Activated B cell treated with CpG ODN at 0.5 μM for 24 hours (primary cell): ENCODE measurements around the gene KAZN. TPM values are rescaled to one million over a fixed set of nuclear protein-coding genes. Genes with fewer than 3 reads are reported as not detected.

Experiments
- ATAC-seq: fragments of 200-7000 bp; cut with Tn5 transposase; one replicate; pipeline ENCODE4 v1.10.0; 2021; ENCODE audit warnings: low read depth, mild to moderate bottlenecking, moderate library complexity
- CTCF ChIA-PET: fragments of 350-600 bp; sonication (Branson Sonifier 250); formaldehyde crosslinking; loops from one replicate; lab custom pipeline; 2021; ENCODE audit warnings: antibody characterized with exemption; lab: Charles Lee
- POLR2A ChIA-PET: fragments of 350-600 bp; sonication (Branson Sonifier 250); formaldehyde crosslinking; loops from one replicate; lab custom pipeline; 2021; ENCODE audit warnings: antibody characterized with exemption; lab: Charles Lee
- DNase-seq: peaks from one replicate; pipeline ENCODE4 v3.0.0; 2022
- H3K27ac Mint-ChIP-seq: one replicate; pipeline ENCODE4 v1.8.0; 2020; ENCODE audit warnings: mixed read lengths
- H3K27me3 Mint-ChIP-seq: one replicate; pipeline ENCODE4 v1.8.0; 2021; ENCODE audit warnings: mixed read lengths
- H3K36me3 Mint-ChIP-seq: one replicate; pipeline ENCODE4 v1.8.0; 2021; ENCODE audit warnings: low read depth, mixed read lengths
- H3K4me1 Mint-ChIP-seq: one replicate; pipeline ENCODE4 v1.8.0; 2021; ENCODE audit warnings: mixed read lengths
- H3K4me3 Mint-ChIP-seq: one replicate; pipeline ENCODE4 v1.8.0; 2020; ENCODE audit warnings: mild to moderate bottlenecking, mixed read lengths
- H3K9me3 Mint-ChIP-seq: one replicate; pipeline ENCODE4 v1.8.0; 2020; ENCODE audit warnings: mixed read lengths
- intact Hi-C: fragments of 100-400 bp; cut with micrococcal nuclease; formaldehyde crosslinking; loops from one replicate; pipeline ENCODE4 v1.15.1; 2024
- total RNA-seq: library from RNA; stranded (reverse); gene quantifications from 2 replicates; pipeline ENCODE4 v1.2.3, GENCODE V29; 2022
- TF ChIP-seq, protein P1 (sequence below): fragments of 200-600 bp; IDR thresholded peaks from one replicate; pipeline ENCODE4 v1.8.0; 2022; ENCODE audit warnings: antibody characterized with exemption, mild to moderate bottlenecking

The KAZN gene
- total RNA-seq, 1 donor from 2014 or later: 0.73 TPM

DNA sequence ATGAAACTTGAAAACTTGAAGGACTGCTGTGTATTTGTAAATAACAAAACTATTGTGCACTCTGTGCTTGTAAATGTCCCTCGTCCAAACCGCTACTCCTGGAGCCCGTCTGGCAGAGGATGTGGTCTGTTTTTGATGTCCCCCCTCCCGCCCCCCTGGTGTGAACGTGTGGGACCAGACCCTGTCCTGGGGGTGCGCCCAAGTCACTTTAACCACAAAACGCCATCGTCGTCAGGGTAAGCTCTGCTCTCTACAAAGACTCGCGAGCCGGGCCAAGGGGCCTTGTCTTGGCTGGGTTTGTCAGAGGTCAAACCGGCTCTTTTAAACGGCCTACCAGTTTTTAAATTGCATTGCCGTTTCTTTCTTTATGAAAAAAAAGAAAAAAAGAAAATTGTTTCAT lies 467.7 kb downstream of the KAZN start:
- Mint-ChIP-seq H3K9me3 (peaks cover 5% of the 10 kb centered on the region), H3K4me1 (no peaks in the 10 kb centered on the region), H3K27ac (no peak overlapping the region), H3K4me3 (no peak overlapping the region), H3K27me3 (no peaks in the 10 kb centered on the region), H3K36me3 (no peaks in the 10 kb centered on the region)
- TF ChIP-seq, protein P1, sequence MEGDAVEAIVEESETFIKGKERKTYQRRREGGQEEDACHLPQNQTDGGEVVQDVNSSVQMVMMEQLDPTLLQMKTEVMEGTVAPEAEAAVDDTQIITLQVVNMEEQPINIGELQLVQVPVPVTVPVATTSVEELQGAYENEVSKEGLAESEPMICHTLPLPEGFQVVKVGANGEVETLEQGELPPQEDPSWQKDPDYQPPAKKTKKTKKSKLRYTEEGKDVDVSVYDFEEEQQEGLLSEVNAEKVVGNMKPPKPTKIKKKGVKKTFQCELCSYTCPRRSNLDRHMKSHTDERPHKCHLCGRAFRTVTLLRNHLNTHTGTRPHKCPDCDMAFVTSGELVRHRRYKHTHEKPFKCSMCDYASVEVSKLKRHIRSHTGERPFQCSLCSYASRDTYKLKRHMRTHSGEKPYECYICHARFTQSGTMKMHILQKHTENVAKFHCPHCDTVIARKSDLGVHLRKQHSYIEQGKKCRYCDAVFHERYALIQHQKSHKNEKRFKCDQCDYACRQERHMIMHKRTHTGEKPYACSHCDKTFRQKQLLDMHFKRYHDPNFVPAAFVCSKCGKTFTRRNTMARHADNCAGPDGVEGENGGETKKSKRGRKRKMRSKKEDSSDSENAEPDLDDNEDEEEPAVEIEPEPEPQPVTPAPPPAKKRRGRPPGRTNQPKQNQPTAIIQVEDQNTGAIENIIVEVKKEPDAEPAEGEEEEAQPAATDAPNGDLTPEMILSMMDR: no peak
- ATAC-seq: no peak
- intact Hi-C loops: no loop called here
- ChIA-PET POLR2A (no interaction called here), CTCF (no interaction called here)
- DNase-seq: no peak

DNA sequence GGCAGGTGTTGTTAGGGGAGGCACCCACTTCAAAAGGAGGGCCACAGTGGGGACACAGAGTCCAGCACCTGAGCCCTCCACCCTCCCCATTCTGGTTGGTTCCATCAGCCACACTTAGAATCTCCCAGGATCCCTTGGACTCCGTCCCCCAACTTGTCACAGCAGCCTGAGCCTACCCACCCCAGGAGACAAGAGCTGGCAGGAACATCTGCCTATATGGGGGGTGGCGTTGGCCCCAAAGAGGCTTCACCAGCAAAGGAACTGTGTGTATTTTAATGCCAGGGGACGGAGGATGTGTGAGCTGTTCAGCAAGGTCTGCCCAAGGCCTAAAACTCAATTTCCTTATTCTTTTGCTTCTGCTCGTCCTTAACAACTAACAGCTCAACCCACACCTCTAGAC lies 468.7 kb downstream of the KAZN start:
- no peak for DNase-seq
- Mint-ChIP-seq H3K9me3 (peaks cover 3% of the 10 kb centered on the region), H3K4me3 (no peak overlapping the region), H3K4me1 (no peaks in the 10 kb centered on the region), H3K27me3 (no peaks in the 10 kb centered on the region), H3K36me3 (no peaks in the 10 kb centered on the region), H3K27ac (no peak overlapping the region)
- ChIA-PET POLR2A (no interaction called here), CTCF (no interaction called here)
- intact Hi-C loops: no loop called here
- ATAC-seq: no peak
- TF ChIP-seq, protein P1: no peak

DNA sequence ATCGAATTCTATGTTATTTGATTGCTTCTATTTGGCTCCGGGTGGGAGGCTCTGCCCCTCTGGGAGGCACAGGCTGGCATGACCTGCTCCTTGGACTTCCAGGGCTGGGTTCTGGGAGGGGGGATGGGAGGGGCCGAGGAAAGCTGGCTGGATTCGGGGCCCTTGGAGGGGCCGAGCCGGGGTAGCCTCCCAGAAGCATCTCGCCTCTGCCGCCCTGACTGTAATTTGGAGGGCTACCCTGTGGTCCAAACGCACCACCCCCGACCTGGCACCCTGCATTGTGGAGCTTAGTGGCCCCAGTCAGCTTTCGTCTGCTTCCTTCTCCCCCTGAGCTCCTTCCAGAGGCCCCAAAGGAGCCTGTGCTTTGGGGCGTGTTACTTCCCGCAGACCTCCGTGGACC lies 469.7 kb downstream of the KAZN start:
- ATAC-seq (no peak), DNase-seq (no peak)
- TF ChIP-seq, protein P1: no peak
- Mint-ChIP-seq H3K27me3 (no peaks in the 10 kb centered on the region), H3K4me1 (no peaks in the 10 kb centered on the region), H3K36me3 (no peaks in the 10 kb centered on the region), H3K4me3 (no peak overlapping the region), H3K27ac (no peak overlapping the region), H3K9me3 (no peaks in the 10 kb centered on the region)
- ChIA-PET CTCF (no interaction called here), POLR2A (no interaction called here)
- intact Hi-C loops: no loop called here

DNA sequence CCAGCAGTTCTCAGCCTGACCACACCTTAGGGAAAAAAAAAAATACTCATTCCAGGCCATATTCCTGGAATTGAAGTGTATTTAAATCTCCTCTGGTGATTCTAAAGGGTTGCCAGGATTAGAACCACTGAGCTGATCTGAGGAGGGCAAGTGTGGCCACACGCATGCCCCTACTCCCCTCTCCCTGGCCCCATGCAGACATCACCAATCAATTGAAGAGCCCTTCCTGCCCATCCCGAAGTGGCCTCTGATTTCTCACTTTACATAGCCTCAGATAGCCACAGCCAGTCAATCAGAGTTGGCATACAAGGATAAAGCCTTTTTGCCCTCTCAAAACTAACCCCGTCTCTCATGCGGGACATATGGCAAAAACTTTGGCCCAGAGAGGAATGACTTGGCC lies 470.5 kb downstream of the KAZN start:
- DNase-seq: no peak
- Mint-ChIP-seq H3K36me3 (no peaks in the 10 kb centered on the region), H3K27me3 (no peaks in the 10 kb centered on the region), H3K4me1 (no peaks in the 10 kb centered on the region), H3K4me3 (no peak overlapping the region), H3K27ac (no peak overlapping the region), H3K9me3 (no peaks in the 10 kb centered on the region)
- ChIA-PET CTCF (interaction anchor here (1.5 kb wide), 1 partner anchor 22 kb away, joined by 4 read pairs; no protein-coding TSS in a partner anchor), POLR2A (no interaction called here)
- TF ChIP-seq, protein P1: no peak
- intact Hi-C loops: no loop called here
- no peak for ATAC-seq

DNA sequence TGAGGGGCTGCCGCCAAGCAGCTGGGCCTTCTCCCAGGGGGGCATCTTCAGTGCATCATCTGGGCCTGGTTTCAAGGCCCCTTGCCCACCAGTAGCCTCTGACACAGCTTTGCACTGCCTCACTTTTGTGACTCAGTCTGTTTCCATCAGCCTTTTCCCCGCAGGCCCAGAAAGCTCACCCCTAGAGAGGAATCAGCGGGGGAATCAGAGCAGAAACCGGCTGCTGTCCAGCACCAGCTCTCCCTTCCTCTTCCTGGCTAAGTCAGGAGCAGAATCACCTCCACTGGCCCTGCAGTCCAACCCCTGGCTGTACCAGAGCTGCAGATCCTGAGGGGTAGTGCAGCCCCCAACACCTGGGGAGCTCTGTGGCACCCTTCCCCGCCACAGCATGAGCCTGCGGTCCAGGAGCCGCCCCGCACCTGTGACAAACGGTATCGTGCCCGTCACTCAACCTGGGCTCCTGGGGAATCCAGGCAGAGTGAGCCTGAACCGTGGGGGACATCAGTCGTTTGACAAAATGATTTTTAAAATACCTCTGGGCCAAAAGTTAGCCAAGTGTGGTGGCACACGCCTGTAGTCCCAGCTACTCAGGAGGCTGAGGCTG lies 471.8 kb downstream of the KAZN start:
- CTCF ChIA-PET: interaction anchor here (1.5 kb wide), 1 partner anchor 24 kb away, joined by 4 read pairs; no protein-coding TSS in a partner anchor

More for the DNA sequence above, 471.8 kb downstream of the KAZN start:
- Mint-ChIP-seq H3K9me3 (no peaks in the 10 kb centered on the region), H3K4me1 (no peaks in the 10 kb centered on the region), H3K27me3 (no peaks in the 10 kb centered on the region), H3K27ac (no peak overlapping the region), H3K36me3 (no peaks in the 10 kb centered on the region), H3K4me3 (no peak overlapping the region)
- TF ChIP-seq, protein P1: no peak
- ATAC-seq (no peak), DNase-seq (no peak)
- POLR2A ChIA-PET: no interaction called here
- intact Hi-C loops: no loop called here
